ENCODE data around the gene MEAF6. TPM values are rescaled to one million over a fixed set of nuclear protein-coding genes. Genes with fewer than 3 reads are reported as not detected.

Gene MEAF6
- total and polyA plus RNA-seq, 4 donors, result 18.7 to 25.3 (median 21.2) TPM

- DNase-seq (ENCODE audit: low spot score), result no peak
- no peaks in the 10 kb centered on the region for H3K27me3 ChIP-seq (ENCODE audit: control insufficient read depth in 4 of 4, insufficient read depth in 4 of 4, low read length in 3 of 4)
- H3K4me1 ChIP-seq (ENCODE audit: control insufficient read depth in 4 of 4, insufficient read depth in 4 of 4, low read length in 3 of 4), result peaks cover 23 to 47% (median 33%) of the 10 kb centered on the region in 4 donors
- peak overlapping the region in 1 of 3 donors; percentile 5 for H3K4me3 ChIP-seq (ENCODE audit: low read depth in 1 of 3, low read length in 3 of 3)
- no peaks in the 10 kb centered on the region for H3K9me3 ChIP-seq (ENCODE audit: control insufficient read depth in 4 of 4, low read length in 3 of 4)
- WGBS, result 74% methylated on average over 5 of the region's 5 CpGs
- peaks cover 15 to 32% (median 28%) of the 10 kb centered on the region in 4 donors for H3K36me3 ChIP-seq (ENCODE audit: control insufficient read depth in 4 of 4, insufficient read depth in 3 of 4, low read depth in 1 of 4, low read length in 3 of 4)
- peak overlapping the region; percentile 51 to 95 for H3K27ac ChIP-seq (ENCODE audit: low read depth in 1 of 2, low read length in 2 of 2)
- H3K9ac ChIP-seq (ENCODE audit: low read depth in 1 of 2, low read length in 2 of 2), result peak overlapping the region in 1 of 2 donors; percentile 37
- TF ChIP-seq EGR1 (IDR thresholded peaks at IDR 0.05; ENCODE audit: low read depth in 2 of 2), result no peak
- no peak for TF ChIP-seq ATF3 (IDR thresholded peaks at IDR 0.05)
- TF ChIP-seq, protein P1, sequence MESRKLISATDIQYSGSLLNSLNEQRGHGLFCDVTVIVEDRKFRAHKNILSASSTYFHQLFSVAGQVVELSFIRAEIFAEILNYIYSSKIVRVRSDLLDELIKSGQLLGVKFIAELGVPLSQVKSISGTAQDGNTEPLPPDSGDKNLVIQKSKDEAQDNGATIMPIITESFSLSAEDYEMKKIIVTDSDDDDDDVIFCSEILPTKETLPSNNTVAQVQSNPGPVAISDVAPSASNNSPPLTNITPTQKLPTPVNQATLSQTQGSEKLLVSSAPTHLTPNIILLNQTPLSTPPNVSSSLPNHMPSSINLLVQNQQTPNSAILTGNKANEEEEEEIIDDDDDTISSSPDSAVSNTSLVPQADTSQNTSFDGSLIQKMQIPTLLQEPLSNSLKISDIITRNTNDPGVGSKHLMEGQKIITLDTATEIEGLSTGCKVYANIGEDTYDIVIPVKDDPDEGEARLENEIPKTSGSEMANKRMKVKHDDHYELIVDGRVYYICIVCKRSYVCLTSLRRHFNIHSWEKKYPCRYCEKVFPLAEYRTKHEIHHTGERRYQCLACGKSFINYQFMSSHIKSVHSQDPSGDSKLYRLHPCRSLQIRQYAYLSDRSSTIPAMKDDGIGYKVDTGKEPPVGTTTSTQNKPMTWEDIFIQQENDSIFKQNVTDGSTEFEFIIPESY (IDR thresholded peaks at IDR 0.05), result no peak
- no peak for TF ChIP-seq TAF1 (conservative IDR thresholded peaks at IDR 0.05)
- TF ChIP-seq YY1 (IDR thresholded peaks at IDR 0.05), result no peak
- TF ChIP-seq JUND (IDR thresholded peaks at IDR 0.05), result no peak
- no peak for TF ChIP-seq SP1 (IDR thresholded peaks at IDR 0.05)
- no peak for TF ChIP-seq HNF4G (IDR thresholded peaks at IDR 0.05)
- TF ChIP-seq FOXA2 (IDR thresholded peaks at IDR 0.05), result no peak
- TF ChIP-seq, protein P2, sequence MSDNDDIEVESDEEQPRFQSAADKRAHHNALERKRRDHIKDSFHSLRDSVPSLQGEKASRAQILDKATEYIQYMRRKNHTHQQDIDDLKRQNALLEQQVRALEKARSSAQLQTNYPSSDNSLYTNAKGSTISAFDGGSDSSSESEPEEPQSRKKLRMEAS (IDR thresholded peaks at IDR 0.05), result no peak
- TF ChIP-seq CTCF (IDR thresholded peaks at IDR 0.05; ENCODE audit: low read depth, low read length, missing input control), result no peak
- no peak for TF ChIP-seq GABPA (IDR thresholded peaks at IDR 0.05 in 1 of 2, conservative IDR thresholded peaks at IDR 0.05 in 1 of 2)
Observed at GRCh38 chr1:37480125-37480466, 34.5 kb downstream of the MEAF6 start.

GRCh38 chr1:37479255-37480124 lies 35.1 kb downstream of the MEAF6 start:
- H3K36me3 ChIP-seq (ENCODE audit: control insufficient read depth in 4 of 4, insufficient read depth in 3 of 4, low read depth in 1 of 4, low read length in 3 of 4), result peaks cover 15 to 32% (median 28%) of the 10 kb centered on the region in 4 donors
- peaks cover 23 to 50% (median 33%) of the 10 kb centered on the region in 4 donors for H3K4me1 ChIP-seq (ENCODE audit: control insufficient read depth in 4 of 4, insufficient read depth in 4 of 4, low read length in 3 of 4)
- peak overlapping the region; percentile 35 to 86 (median 37) for H3K4me3 ChIP-seq (ENCODE audit: low read depth in 1 of 3, low read length in 3 of 3)
- H3K27me3 ChIP-seq (ENCODE audit: control insufficient read depth in 4 of 4, insufficient read depth in 4 of 4, low read length in 3 of 4), result no peaks in the 10 kb centered on the region
- DNase-seq (ENCODE audit: low spot score), result peak; percentile 77
- H3K9ac ChIP-seq (ENCODE audit: low read depth in 1 of 2, low read length in 2 of 2), result peak overlapping the region; percentile 81 to 88
- WGBS, result 14% methylated on average over 22 of the region's 22 CpGs
- peak overlapping the region; percentile 95 to 97 for H3K27ac ChIP-seq (ENCODE audit: low read depth in 1 of 2, low read length in 2 of 2)
- H3K9me3 ChIP-seq (ENCODE audit: control insufficient read depth in 4 of 4, low read length in 3 of 4), result no peaks in the 10 kb centered on the region
- TF ChIP-seq EGR1 (IDR thresholded peaks at IDR 0.05; ENCODE audit: low read depth in 2 of 2), result peak; percentile 90 to 99
- no peak for TF ChIP-seq NR2F2 (IDR thresholded peaks at IDR 0.05)
- peak; percentile 1 for TF ChIP-seq REST (IDR thresholded peaks at IDR 0.05)
- TF ChIP-seq ATF3 (IDR thresholded peaks at IDR 0.05), result peak; percentile 56
- peak; percentile 76 for TF ChIP-seq FOXA1 (IDR thresholded peaks at IDR 0.05)
- peak; percentile 31 to 84 for TF ChIP-seq RXRA (IDR thresholded peaks at IDR 0.05)
- TF ChIP-seq, protein P1 (IDR thresholded peaks at IDR 0.05), result peak; percentile 98
- TF ChIP-seq GABPA (IDR thresholded peaks at IDR 0.05 in 1 of 2, conservative IDR thresholded peaks at IDR 0.05 in 1 of 2), result peak in 1 of 2 donors; percentile 78
- peak; percentile 61 for TF ChIP-seq FOXA2 (IDR thresholded peaks at IDR 0.05)
- no peak for TF ChIP-seq RAD21 (IDR thresholded peaks at IDR 0.05)
- peak; percentile 34 to 72 for TF ChIP-seq HNF4A (conservative IDR thresholded peaks at IDR 0.05)
- peak; percentile 79 to 97 for TF ChIP-seq JUND (IDR thresholded peaks at IDR 0.05)
